Stimulated activated CD4-positive, alpha-beta T cell treated with anti-CD3 and anti-CD28 coated beads, Interleukin-1b, Interleukin-23, amount 100 ng/mL, for 24 hours (primary cell): Measurements from ENCODE around the gene CTCFL.

Source experiments
- DNase-seq, 4 experiments: peaks; one replicate each; pipeline ENCODE4 v3.0.0-alpha.2; 2020; ENCODE audit warnings: low read depth in 4 of 4, low spot score in 1 of 4

The CTCFL gene, protein sequence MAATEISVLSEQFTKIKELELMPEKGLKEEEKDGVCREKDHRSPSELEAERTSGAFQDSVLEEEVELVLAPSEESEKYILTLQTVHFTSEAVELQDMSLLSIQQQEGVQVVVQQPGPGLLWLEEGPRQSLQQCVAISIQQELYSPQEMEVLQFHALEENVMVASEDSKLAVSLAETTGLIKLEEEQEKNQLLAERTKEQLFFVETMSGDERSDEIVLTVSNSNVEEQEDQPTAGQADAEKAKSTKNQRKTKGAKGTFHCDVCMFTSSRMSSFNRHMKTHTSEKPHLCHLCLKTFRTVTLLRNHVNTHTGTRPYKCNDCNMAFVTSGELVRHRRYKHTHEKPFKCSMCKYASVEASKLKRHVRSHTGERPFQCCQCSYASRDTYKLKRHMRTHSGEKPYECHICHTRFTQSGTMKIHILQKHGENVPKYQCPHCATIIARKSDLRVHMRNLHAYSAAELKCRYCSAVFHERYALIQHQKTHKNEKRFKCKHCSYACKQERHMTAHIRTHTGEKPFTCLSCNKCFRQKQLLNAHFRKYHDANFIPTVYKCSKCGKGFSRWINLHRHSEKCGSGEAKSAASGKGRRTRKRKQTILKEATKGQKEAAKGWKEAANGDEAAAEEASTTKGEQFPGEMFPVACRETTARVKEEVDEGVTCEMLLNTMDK

DNA sequence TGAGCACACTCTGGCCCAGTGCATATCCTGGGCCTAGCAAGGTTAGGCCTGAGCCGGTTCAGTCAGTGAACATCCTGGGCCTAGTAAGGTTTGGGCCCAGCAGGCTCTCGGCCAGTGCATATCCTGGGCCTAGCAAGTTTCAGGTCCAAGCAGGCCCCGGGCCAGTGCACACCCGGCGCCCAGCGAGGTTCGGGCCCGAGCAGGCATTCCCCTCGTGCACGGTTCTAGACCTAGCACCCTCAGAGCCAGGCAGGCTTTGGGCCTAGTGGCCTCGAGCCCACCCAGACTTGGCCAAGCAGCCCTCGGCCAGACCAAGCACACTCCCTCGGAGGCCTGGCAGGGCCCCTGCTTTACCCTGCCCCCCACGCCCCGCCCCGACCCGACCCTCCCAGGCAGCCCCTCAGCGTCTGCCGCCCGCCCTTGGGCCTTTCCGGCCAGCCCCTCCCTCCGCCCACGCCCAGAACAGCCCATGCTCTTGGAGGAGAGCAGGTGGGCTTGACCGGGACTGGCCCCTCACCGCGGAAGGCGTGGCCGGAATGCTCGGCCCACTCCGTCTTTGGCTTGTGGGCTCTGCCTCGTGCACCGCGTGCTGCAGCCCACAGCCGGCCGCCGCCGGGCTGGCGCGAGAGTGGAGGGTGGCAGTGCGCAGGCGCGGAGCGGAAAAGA, at the start of gene CTCFL:
CTCFL (minus strand) TSS at position 630 of the 666 bp plus-strand sequence. CDS start 935 bp downstream, outside the sequence.
- no peak for DNase-seq

DNA sequence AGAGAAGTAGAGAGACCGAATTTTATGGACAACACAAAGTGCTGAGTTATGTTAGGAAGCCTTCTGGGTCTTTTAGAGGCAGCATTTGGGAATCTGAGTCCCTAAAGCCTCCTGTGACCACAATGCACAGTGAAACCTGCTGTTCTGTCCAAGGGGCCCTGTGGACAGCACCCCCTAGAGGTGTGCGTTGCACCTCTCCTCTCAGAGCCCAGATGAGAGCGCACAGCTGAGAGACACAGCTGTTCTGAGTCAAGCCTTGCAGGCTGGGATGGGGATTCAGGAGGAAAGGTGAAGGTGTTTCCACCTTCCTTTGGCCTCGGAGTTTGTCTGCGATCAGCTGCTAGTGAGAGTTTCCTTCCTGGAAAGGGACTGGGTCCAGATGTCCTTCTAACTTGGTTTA, 49.0 kb upstream of the CTCFL start:
- no peak for DNase-seq

- no peak for DNase-seq
These were observed 48.3 kb upstream of the CTCFL start for GRCh38 chr20:57573242-57573641.

GRCh38 chr20:57571782-57572416, 47.0 kb upstream of the CTCFL start:
- DNase-seq = no peak

DNA sequence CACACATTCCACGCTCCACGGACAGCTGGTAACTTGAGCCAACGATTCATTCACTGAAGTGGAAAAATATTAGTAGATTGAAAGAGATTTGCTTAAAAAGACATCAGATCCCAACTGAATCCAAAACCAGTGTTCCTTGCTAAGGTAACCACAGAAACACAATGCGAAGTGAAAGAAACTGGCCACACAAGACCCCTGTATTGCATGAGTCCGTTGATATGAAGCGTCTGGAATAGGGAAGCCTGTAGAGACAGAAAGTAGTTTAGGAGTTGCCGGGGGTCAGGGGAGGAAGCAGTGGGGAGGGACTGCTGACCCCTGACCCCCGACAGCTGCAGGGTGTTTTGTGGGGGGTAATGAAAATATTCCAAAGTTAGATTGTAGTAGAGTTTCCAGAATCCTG, 46.0 kb upstream of the CTCFL start:
- DNase-seq = no peak

DNA sequence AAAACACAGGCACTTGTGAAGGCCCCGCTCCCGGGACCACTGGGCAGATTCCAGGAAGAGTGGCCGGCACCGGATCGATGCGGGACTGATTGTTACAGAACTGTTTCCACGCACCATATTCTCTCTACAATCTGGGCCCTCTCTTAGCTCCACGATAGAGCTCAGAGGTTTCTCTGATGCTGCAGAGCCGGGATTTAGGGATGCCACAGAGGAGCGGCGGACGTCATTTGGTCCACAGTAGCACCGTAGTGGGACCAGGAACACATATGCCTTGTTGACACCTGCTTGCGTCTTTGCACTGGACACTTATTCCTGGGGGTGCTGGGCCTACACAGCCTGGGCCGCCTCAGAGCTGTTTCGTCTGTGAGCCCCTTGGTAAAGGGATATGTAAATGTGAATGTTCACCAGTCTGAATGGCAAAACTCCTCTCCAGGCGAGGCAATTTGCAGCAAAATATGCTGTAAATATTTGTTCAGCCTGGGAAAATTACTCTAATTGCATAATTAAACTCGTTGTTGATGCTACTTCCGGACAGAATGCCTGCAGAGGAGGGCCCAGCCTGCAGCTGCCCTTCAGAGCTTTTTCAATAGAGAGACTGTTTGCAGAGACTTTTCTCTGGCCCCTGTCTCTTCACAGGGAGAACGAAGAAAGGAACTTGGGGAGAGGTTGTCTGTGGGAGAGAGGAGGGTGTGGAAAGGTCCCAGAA, 45.4 kb upstream of the CTCFL start:
- DNase-seq = no peak

GRCh38 chr20:57568960-57569359, 44.0 kb upstream of the CTCFL start:
- no peak for DNase-seq

DNA sequence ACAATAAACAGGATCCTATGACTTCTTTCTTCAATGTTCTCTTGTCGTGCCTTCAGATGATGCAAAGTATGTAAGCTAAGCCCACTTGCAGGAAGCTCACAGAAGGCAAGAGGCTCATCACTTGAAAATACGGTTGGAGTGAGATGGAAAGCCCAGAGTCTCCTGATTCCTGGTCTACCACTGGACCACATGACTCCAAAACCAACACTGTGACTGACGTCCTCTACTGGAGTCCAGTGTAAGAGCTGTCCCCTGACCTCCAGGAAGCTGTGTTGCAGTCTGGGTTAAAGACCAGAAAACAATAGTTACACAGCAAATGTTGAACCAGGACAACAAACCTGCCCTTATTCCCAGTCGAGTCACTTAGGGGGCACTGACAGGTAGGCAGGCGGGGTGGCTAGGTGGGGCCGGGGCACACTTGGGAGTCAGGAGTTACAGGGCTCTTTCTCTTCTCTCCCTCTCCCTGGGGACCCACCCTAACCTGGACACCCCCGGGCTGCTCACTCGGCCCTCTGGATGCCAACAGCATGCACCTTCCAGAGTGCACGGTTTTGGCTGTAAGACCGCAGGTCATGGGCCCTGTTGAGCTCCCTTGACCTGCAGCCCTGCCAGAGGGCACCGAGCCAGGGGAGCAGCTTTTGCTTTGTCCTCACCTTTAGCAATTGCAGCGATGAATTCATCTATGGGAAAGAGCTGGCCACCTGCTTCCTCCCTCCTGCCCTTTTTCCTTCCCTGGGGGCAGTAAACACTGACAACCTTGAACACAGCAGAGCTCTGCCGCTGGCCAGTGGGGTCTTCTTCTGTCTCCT, 43.4 kb upstream of the CTCFL start:
- DNase-seq = no peak

GRCh38 chr20:57567471-57568079, 42.6 kb upstream of the CTCFL start:
- no peak for DNase-seq

GRCh38 chr20:57566803-57567459, 42.0 kb upstream of the CTCFL start:
- no peak for DNase-seq

DNA sequence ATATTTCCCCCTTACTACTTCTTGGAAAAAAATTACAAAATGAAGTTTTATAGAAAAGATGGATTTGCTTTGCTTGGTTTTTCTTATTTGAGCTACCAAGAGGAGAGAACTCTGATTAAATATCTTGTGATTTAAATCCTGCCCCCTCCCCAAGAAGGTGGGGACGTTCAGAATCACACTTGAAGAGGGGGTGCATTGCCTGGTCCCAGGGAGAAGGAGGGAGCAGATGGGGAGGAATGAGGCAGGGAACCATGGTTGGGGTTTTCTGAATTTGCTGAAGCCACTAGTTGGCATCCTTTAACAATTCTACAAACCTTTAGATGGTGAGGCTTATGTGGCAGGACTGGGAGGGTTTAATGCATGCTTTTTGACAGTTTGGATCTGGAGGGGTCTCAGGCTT, 41.5 kb upstream of the CTCFL start:
- DNase-seq = no peak

- DNase-seq = no peak
These were observed 40.2 kb upstream of the CTCFL start for GRCh38 chr20:57564951-57565642.

- no peak for DNase-seq
These were observed 39.4 kb upstream of the CTCFL start for GRCh38 chr20:57564180-57564802.

DNA sequence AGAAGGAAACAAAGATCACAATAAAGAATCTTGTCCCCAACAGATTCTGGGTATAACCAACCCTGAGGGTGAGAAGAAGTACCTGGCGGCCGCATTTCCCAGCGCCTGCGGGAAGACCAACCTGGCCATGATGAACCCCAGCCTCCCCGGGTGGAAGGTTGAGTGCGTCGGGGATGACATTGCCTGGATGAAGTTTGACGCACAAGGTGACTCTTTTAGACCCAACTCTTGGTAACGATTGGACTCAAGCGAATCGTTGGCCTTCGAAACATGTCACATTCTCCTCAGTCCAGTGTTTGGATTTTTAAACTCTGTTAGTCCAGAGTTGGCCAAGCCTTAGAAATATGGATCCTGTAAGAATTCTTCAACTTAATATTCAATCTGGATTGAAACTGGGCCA, 38.6 kb upstream of the CTCFL start:
- DNase-seq = no peak

- DNase-seq = no peak
These were observed 37.9 kb upstream of the CTCFL start for GRCh38 chr20:57562541-57563465.

DNA sequence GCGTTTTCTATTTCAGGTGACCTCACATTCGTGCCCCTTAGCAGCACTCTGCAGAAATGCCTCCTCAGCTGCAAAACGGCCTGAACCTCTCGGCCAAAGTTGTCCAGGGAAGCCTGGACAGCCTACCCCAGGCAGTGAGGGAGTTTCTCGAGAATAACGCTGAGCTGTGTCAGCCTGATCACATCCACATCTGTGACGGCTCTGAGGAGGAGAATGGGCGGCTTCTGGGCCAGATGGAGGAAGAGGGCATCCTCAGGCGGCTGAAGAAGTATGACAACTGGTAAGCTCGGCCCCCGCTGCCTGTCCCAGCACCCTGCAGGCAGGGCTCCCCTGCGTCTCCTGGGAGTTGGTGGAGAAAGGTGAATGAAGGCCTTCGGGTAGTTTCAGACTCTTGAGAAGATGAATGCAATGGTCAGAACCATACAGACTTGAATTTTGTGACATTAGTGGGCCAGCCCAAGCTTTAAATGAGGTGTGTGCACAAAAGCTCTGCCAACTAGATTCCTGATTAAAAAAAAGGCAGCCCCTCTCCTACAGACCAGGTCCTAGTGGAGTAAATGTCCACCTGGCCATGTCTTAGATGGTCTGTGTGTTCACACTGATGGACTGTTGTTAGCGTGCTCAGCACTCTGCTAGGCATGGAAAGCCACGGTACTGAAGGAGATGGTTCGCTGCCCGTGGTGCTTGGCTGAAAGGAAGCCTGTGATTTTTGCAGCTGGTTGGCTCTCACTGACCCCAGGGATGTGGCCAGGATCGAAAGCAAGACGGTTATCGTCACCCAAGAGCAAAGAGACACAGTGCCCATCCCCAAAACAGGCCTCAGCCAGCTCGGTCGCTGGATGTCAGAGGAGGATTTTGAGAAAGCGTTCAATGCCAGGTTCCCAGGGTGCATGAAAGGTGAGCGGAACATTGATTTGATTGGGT, 36.7 kb upstream of the CTCFL start:
- no peak for DNase-seq
